Aorta (tissue), 5 donors: ENCODE data around the gene SNCB. TPM values are rescaled to one million over a fixed set of nuclear protein-coding genes. Genes with fewer than 3 reads are reported as not detected.

Source experiments
- ATAC-seq: fragments of 200-7000 bp; cut with Tn5 transposase; one replicate; pipeline ENCODE4 v1.9.1; 2022; ENCODE audit warnings: moderate library complexity; ENCODE audit not compliant: low FRiP score
- DNase-seq, 2 donors: peaks; one replicate each; pipeline ENCODE4 v3.0.0-alpha.2; 2020
- H3K27ac ChIP-seq, 2 donors: one replicate each; pipeline ENCODE4 v1.5.1; 2013; ENCODE audit warnings: low read length in 2 of 2, mild to moderate bottlenecking in 2 of 2, moderate library complexity in 2 of 2, control low read depth in 1 of 2, inconsistent platforms in 1 of 2, low read depth in 1 of 2
- H3K27me3 ChIP-seq, 2 donors: one replicate each; pipeline ENCODE4 v1.6.1; 2013; ENCODE audit warnings: control low read depth in 1 of 2, low read length in 1 of 2, mild to moderate bottlenecking in 1 of 2, moderate library complexity in 1 of 2; ENCODE audit not compliant: insufficient read depth in 2 of 2, control insufficient read depth in 1 of 2
- H3K36me3 ChIP-seq, 2 donors: one replicate each; pipeline ENCODE4 v1.6.1; 2013; ENCODE audit warnings: control low read depth in 1 of 2, low read length in 1 of 2, mild to moderate bottlenecking in 1 of 2; ENCODE audit not compliant: insufficient read depth in 2 of 2, control insufficient read depth in 1 of 2
- H3K4me1 ChIP-seq, 2 donors: one replicate each; pipeline ENCODE4 v1.6.1; 2013; ENCODE audit warnings: low read length in 2 of 2, control low read depth in 1 of 2, mild to moderate bottlenecking in 1 of 2, moderate library complexity in 1 of 2; ENCODE audit not compliant: insufficient read depth in 2 of 2, control insufficient read depth in 1 of 2
- H3K4me3 ChIP-seq, 2 donors: one replicate each; pipeline ENCODE4 v1.5.1; 2013; ENCODE audit warnings: low read length in 2 of 2, control low read depth in 1 of 2, mild to moderate bottlenecking in 1 of 2
- H3K9me3 ChIP-seq: one replicate; pipeline ENCODE4 v1.6.1; 2013; ENCODE audit warnings: mild to moderate bottlenecking, low read length; ENCODE audit not compliant: control insufficient read depth
- WGBS, 2 donors: extraction: QIAGEN DNeasy Blood & Tissue Kit; methylation state at CpG; one replicate each; pipeline ENCODE4 v1.1.7; 2013; 5-methylcytosine and 5-hydroxymethylcytosine counted together
- intact Hi-C, 2 donors: fragments of 100-400 bp; cut with DNase I; formaldehyde crosslinking; loops; one replicate each; pipeline versions ENCODE4 v1.14.2 to v1.15.0; 2022
- polyA plus RNA-seq, 2 donors: library from polyadenylated mRNA; stranded (reverse); fragments of 200-250 nt; gene quantifications; one replicate each; pipeline ENCODE4 v1.2.3, GENCODE V29; 2013
- total RNA-seq, 2 donors: library from RNA; stranded (reverse); fragmentation: NEBNext Ultra II Directional; extraction: Animal tissue kit (Norgen Biotek cat#: 25700); gene quantifications; one replicate each; pipeline ENCODE4 v1.2.1, GENCODE V29; 2021
- donor health status: healthy with polysubstance abuse.
- donor health status: Bipolar disorder and iron deficiency.
- donor health status: DM: no; HTN: no; CAD: no.
- donor health status: DM: no; HTN: no; CAD: no.
- donor health status: DM: yes; HTN: yes; CAD: no.

SNCB gene
- total and polyA plus RNA-seq, 4 donors = not detected

- Histone ChIP-seq H3K27me3 (peaks cover 0 to 2% of the 10 kb centered on the region in 2 donors), H3K27ac (no peak overlapping the region), H3K4me3 (no peak overlapping the region), H3K9me3 (no peaks in the 10 kb centered on the region), H3K4me1 (no peaks in the 10 kb centered on the region), H3K36me3 (no peaks in the 10 kb centered on the region)
- DNase-seq = no peak
- WGBS, 2 donors = 58 to 64% methylated on average over 7 of the region's 7 CpGs
- ATAC-seq = no peak
- intact Hi-C loops = no loop called here
These were observed 3.5 kb downstream of the SNCB start for GRCh38 chr5:176626876-176627236.

GRCh38 chr5:176625966-176626875 lies 4.1 kb downstream of the SNCB start:
- no peaks in the 10 kb centered on the region for H3K36me3 ChIP-seq
- no peak for ATAC-seq
- H3K9me3 ChIP-seq = no peaks in the 10 kb centered on the region
- H3K4me3 ChIP-seq = no peak overlapping the region
- peaks cover 0 to 2% of the 10 kb centered on the region in 2 donors for H3K27me3 ChIP-seq
- 53 to 57% methylated on average over 23 to 25 of the region's 25 CpGs for WGBS, 2 donors
- intact Hi-C loops = no loop called here
- no peaks in the 10 kb centered on the region for H3K4me1 ChIP-seq
- no peak for DNase-seq
- H3K27ac ChIP-seq = no peak overlapping the region

- 83 to 93% methylated on average over 2 of the region's 2 CpGs for WGBS, 2 donors
- ATAC-seq (no peak), DNase-seq (no peak)
- no peaks in the 10 kb centered on the region for H3K36me3 ChIP-seq
- H3K27me3 ChIP-seq = peaks cover 0 to 2% of the 10 kb centered on the region in 2 donors
- intact Hi-C loops = no loop called here
- no peaks in the 10 kb centered on the region for H3K4me1 ChIP-seq
- H3K27ac ChIP-seq = no peak overlapping the region
- H3K4me3 ChIP-seq = no peak overlapping the region
- H3K9me3 ChIP-seq = no peaks in the 10 kb centered on the region
These were observed 4.8 kb downstream of the SNCB start for GRCh38 chr5:176625512-176625911.

- DNase-seq = no peak
- H3K27me3 ChIP-seq = peaks cover 0 to 2% of the 10 kb centered on the region in 2 donors
- no peak overlapping the region for H3K4me3 ChIP-seq
- H3K9me3 ChIP-seq = no peaks in the 10 kb centered on the region
- H3K4me1 ChIP-seq = no peaks in the 10 kb centered on the region
- intact Hi-C loops = no loop called here
- no peak overlapping the region for H3K27ac ChIP-seq
- no peaks in the 10 kb centered on the region for H3K36me3 ChIP-seq
- 64 to 66% methylated on average over 9 of the region's 9 CpGs for WGBS, 2 donors
- ATAC-seq = no peak
These were observed 5.4 kb downstream of the SNCB start for GRCh38 chr5:176624938-176625337.

GRCh38 chr5:176624142-176624541 lies 6.2 kb downstream of the SNCB start:
- no peak for DNase-seq
- H3K4me3 ChIP-seq = no peak overlapping the region
- H3K9me3 ChIP-seq = no peaks in the 10 kb centered on the region
- no peak for ATAC-seq
- H3K4me1 ChIP-seq = no peaks in the 10 kb centered on the region
- H3K36me3 ChIP-seq = no peaks in the 10 kb centered on the region
- no peak overlapping the region for H3K27ac ChIP-seq
- 74 to 77% methylated on average over 4 of the region's 4 CpGs for WGBS, 2 donors
- H3K27me3 ChIP-seq = peaks cover 0 to 2% of the 10 kb centered on the region in 2 donors
- intact Hi-C loops = no loop called here

GRCh38 chr5:176621661-176622079 lies 8.7 kb downstream of the SNCB start:
- H3K27ac ChIP-seq = no peak overlapping the region
- intact Hi-C loops = no loop called here
- 4 to 10% methylated on average over 13 of the region's 13 CpGs for WGBS, 2 donors
- H3K27me3 ChIP-seq = peaks cover 0 to 2% of the 10 kb centered on the region in 2 donors
- no peak overlapping the region for H3K4me3 ChIP-seq
- no peaks in the 10 kb centered on the region for H3K4me1 ChIP-seq
- H3K36me3 ChIP-seq = no peaks in the 10 kb centered on the region
- ATAC-seq (no peak), DNase-seq (no peak)
- no peaks in the 10 kb centered on the region for H3K9me3 ChIP-seq

GRCh38 chr5:176620333-176620981 lies 9.9 kb downstream of the SNCB start:
- Histone ChIP-seq H3K27me3 (peaks cover 0 to 2% of the 10 kb centered on the region in 2 donors), H3K4me1 (no peaks in the 10 kb centered on the region), H3K9me3 (no peaks in the 10 kb centered on the region), H3K27ac (no peak overlapping the region), H3K36me3 (no peaks in the 10 kb centered on the region), H3K4me3 (no peak overlapping the region)
- intact Hi-C loops = no loop called here
- DNase-seq (no peak), ATAC-seq (peak; percentile 5)
- 3 to 4% methylated on average over 32 of the region's 32 CpGs for WGBS, 2 donors

- 9 to 10% methylated on average over 58 to 59 of the region's 59 CpGs for WGBS, 2 donors
- Histone ChIP-seq H3K27ac (no peak overlapping the region), H3K4me1 (no peaks in the 10 kb centered on the region), H3K9me3 (no peaks in the 10 kb centered on the region), H3K4me3 (no peak overlapping the region), H3K27me3 (peaks cover 0 to 2% of the 10 kb centered on the region in 2 donors), H3K36me3 (no peaks in the 10 kb centered on the region)
- no peak for ATAC-seq
- DNase-seq = no peak
- intact Hi-C loops = no loop called here
These were observed 10.6 kb downstream of the SNCB start for GRCh38 chr5:176619569-176620332.
